ENCODE measurements around the gene KCNQ5. TPM values are rescaled to one million over a fixed set of nuclear protein-coding genes. Genes with fewer than 3 reads are reported as not detected.

KCNQ5 gene
- total and polyA plus RNA-seq, 2 of the 8 experiments (the other 6 are each of a cell fraction or from before 2014, with no cell fraction given): 0.83 to 1.2 TPM

- no peak overlapping the region for H4K8ac ChIP-seq (ENCODE audit: extremely low read depth, insufficient read depth, low read length)
- no peak overlapping the region for H2BK120ac ChIP-seq (replicated peaks; ENCODE audit: low read depth, low read length)
- no peak overlapping the region for H3K23ac ChIP-seq (ENCODE audit: insufficient read length)
- no peak overlapping the region for H3K9ac ChIP-seq (replicated peaks in 1 of 4; ENCODE audit: extremely low read depth in 1 of 4, low read depth in 3 of 4, low read length in 3 of 4)
- 62% methylated on average over 6 of the region's 6 CpGs; no CpG with 5 or more reads in 1 of the 2 experiments for WGBS, 2 experiments (ENCODE audit: extremely low coverage in 1 of 2, insufficient coverage in 1 of 2, insufficient read length in 1 of 2, insufficient replicate concordance in 2 of 2, low coverage in 1 of 2, low lambda C conversion rate in 2 of 2, missing lambda C conversion rate in 1 of 2)
- no peaks in the 10 kb centered on the region for H3K27me3 ChIP-seq (replicated peaks in 1 of 4; ENCODE audit: control insufficient read depth in 3 of 4, extremely low read depth in 1 of 4, insufficient read depth in 3 of 4, low read length in 3 of 4)
- H3K36me3 ChIP-seq (ENCODE audit: control insufficient read depth in 2 of 4, insufficient read depth in 4 of 4, low read length in 3 of 4): no peaks in the 10 kb centered on the region
- no peak overlapping the region for H4K5ac ChIP-seq (ENCODE audit: insufficient read length, low read depth, low read length)
- no peak overlapping the region for H2BK15ac ChIP-seq (ENCODE audit: low read length)
- no peak overlapping the region for H3K27ac ChIP-seq (ENCODE audit: low read depth, low read length)
- H3K4me2 ChIP-seq (ENCODE audit: insufficient read depth in 1 of 2, low read depth in 2 of 2, low read length in 2 of 2): peak overlapping the region in 1 of 2 experiments; percentile 16; a peak in 1 of 4 replicates
- FAIRE-seq (peak; percentile 90), DNase-seq (ENCODE audit: low read depth in 1 of 2, low spot score in 2 of 2) (no peak)
- no peak overlapping the region for H3K14ac ChIP-seq (ENCODE audit: insufficient read length)
- peak overlapping the region; percentile 27; the same call in 1 of the 2 replicates for H2BK12ac ChIP-seq (ENCODE audit: low read depth, low read length)
- H3K4me1 ChIP-seq (replicated peaks in 1 of 4; ENCODE audit: control insufficient read depth in 3 of 4, insufficient read depth in 4 of 4, low read length in 3 of 4): peaks cover 5 to 8% (median 5%) of the 10 kb centered on the region in 4 experiments
- no peak overlapping the region for H4K91ac ChIP-seq (replicated peaks; ENCODE audit: insufficient read length, low read length)
- H3K4me3 ChIP-seq (ENCODE audit: extremely low read depth in 1 of 4, insufficient read depth in 2 of 4, low read depth in 3 of 4, low read length in 4 of 4): no peak overlapping the region
- H3K79me1 ChIP-seq (ENCODE audit: low read depth, low read length): no peaks in the 10 kb centered on the region
- no peak overlapping the region for H3K56ac ChIP-seq (replicated peaks; ENCODE audit: insufficient read length, low read depth, low read length)
- no peak overlapping the region for H2BK5ac ChIP-seq (ENCODE audit: low read depth, low read length)
- H3K9me3 ChIP-seq (ENCODE audit: insufficient read depth in 2 of 2, low read depth in 1 of 2, low read length in 1 of 2): no peaks in the 10 kb centered on the region
- CTCF ChIA-PET (ENCODE audit: partially characterized antibody): no interaction called here
- H2BK20ac ChIP-seq (ENCODE audit: low read length): no peak overlapping the region
- H2AK5ac ChIP-seq (ENCODE audit: low read depth, low read length): no peak overlapping the region
- H3K23me2 ChIP-seq (ENCODE audit: low read depth, low read length): no peaks in the 10 kb centered on the region
- POLR2A ChIA-PET (ENCODE audit: partially characterized antibody): no interaction called here
- no peak overlapping the region for H3K18ac ChIP-seq (ENCODE audit: extremely low read depth, low read length)
- 0 out of 2 replicates have a peak overlapping the region, but pooled peaks have one; percentile 67 for H2AFZ ChIP-seq (ENCODE audit: low read length)
- H3K79me2 ChIP-seq (ENCODE audit: control insufficient read depth in 1 of 2, insufficient read depth in 2 of 2, low read length in 2 of 2): no peaks in the 10 kb centered on the region
- TF ChIP-seq EZH2 (IDR thresholded peaks at IDR 0.05; ENCODE audit: low read depth, low read length, severe bottlenecking): no peak
- no peak for TF ChIP-seq TAF1 (IDR thresholded peaks at IDR 0.05; ENCODE audit: low read depth, low read length)
- no peak for TF ChIP-seq CHD1 (IDR thresholded peaks at IDR 0.05; ENCODE audit: low read depth, low read length)
- TF ChIP-seq TEAD4 (IDR thresholded peaks at IDR 0.05; ENCODE audit: low read depth, low read length): peak; percentile 83
- H4K20me1 ChIP-seq (replicated peaks in 1 of 2; ENCODE audit: control insufficient read depth in 1 of 2, insufficient read depth in 2 of 2, low read length in 2 of 2): no peaks in the 10 kb centered on the region
- H3K4ac ChIP-seq (replicated peaks; ENCODE audit: insufficient read length, low read depth, low read length): no peak overlapping the region
Observed at GRCh38 chr6:72811971-72812421, 190.1 kb downstream of the KCNQ5 start.

Measured in H1 (cell line).